Uterus (tissue), 4 donors: ENCODE results near the gene USP22. TPM values are rescaled to one million over a fixed set of nuclear protein-coding genes. Genes with fewer than 3 reads are reported as not detected.

ENCODE experiments used
- small RNA-seq: library from RNA; depleted of rRNA; stranded (forward); fragments of <200 nt; gene quantifications from one replicate; pipeline ENCODE3, GENCODE V24; 2016
- total RNA-seq, 4 donors: library from RNA; depleted of rRNA in 3 of 4; stranded (reverse); fragments of >200 nt in 3 of 4; gene quantifications; one replicate each; pipeline versions ENCODE4 v1.1.0 to v1.2.4, GENCODE V29; 2014 to 2023
- donor health status: DM: yes; HTN: yes; CAD: no.

USP22 gene
- total RNA-seq, 4 donors from 2014 or later: 110 to 299 (median 189) TPM

Small RNAs within 50 kb of the gene (small RNA-seq; reads per million reads assigned to genes)
- gene AC087393.1: not detected

Other genes with a start within 250 kb of the USP22 start
- gene DHRS7B, start 84.0 kb upstream of the USP22 start, total RNA-seq: 10 to 100 TPM; 21.5 to 42.6 (median 30.0) TPM
- 10 to 100 TPM in 3 of 4 donors, 1 to 10 TPM in 1; 6.9 to 23.8 (median 15.3) TPM for gene TMEM11, start 171.2 kb upstream of the USP22 start, total RNA-seq
- 1 to 10 TPM; 2.1 to 4.9 (median 3.8) TPM for gene NATD1, start 210.4 kb upstream of the USP22 start, total RNA-seq
- gene MAP2K3, start 241.7 kb upstream of the USP22 start, total RNA-seq: 10 to 100 TPM in 3 of 4 donors, 1 to 10 TPM in 1; 3.3 to 37.0 (median 12.5) TPM